GM12874 (cell line): ENCODE results near the gene MRPL14.

Experiments used
- TF ChIP-seq, protein P1 (sequence below): IDR thresholded peaks from 2 replicates; pipeline ENCODE4 v1.5.1; 2011; ENCODE audit warnings: low read depth, mild to moderate bottlenecking, control low read depth, low read length, moderate library complexity; ENCODE audit not compliant: insufficient read depth

MRPL14 gene

DNA sequence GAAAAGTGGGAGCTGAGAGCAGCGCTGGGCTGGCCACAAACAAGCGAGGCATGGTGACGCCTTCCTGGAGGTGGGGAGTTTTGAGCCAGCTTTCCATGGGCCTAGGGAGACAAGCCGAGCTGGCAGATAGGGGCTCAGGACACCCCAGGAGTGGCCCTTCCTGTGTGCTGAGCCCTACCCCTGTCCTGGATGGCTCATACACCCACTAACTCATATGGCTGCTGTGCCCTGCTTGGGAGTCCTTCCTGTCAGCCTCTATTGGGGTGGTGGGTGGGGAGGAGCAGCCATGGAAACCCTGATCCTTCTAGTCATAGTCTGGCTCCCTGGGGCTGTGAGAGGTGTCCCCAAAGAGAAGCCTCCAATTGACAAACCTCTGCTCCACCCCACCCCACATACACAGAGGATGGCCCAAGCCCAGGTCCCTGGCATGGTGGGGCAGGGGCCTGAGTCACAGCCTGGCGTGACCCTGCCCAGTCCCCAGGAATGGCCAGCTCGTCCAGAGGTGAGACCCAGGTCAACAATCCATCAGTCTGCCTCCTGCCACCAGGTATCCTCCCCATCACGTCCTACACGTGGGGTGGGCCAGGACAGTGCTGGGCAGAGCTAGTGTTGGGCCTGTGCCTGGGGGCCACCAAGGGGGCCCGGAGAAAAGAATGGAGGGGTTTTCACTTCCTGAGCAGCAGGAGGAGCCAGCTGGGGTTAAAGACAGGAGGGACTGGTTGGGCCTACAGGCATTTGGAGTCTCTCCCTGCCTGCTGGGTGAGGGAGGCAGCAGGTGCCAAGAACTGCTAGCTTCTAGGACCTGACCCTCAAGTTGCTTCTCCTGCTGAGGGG lies 52.2 kb downstream of the MRPL14 start:
- TF ChIP-seq, protein P1, sequence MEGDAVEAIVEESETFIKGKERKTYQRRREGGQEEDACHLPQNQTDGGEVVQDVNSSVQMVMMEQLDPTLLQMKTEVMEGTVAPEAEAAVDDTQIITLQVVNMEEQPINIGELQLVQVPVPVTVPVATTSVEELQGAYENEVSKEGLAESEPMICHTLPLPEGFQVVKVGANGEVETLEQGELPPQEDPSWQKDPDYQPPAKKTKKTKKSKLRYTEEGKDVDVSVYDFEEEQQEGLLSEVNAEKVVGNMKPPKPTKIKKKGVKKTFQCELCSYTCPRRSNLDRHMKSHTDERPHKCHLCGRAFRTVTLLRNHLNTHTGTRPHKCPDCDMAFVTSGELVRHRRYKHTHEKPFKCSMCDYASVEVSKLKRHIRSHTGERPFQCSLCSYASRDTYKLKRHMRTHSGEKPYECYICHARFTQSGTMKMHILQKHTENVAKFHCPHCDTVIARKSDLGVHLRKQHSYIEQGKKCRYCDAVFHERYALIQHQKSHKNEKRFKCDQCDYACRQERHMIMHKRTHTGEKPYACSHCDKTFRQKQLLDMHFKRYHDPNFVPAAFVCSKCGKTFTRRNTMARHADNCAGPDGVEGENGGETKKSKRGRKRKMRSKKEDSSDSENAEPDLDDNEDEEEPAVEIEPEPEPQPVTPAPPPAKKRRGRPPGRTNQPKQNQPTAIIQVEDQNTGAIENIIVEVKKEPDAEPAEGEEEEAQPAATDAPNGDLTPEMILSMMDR: no peak

DNA sequence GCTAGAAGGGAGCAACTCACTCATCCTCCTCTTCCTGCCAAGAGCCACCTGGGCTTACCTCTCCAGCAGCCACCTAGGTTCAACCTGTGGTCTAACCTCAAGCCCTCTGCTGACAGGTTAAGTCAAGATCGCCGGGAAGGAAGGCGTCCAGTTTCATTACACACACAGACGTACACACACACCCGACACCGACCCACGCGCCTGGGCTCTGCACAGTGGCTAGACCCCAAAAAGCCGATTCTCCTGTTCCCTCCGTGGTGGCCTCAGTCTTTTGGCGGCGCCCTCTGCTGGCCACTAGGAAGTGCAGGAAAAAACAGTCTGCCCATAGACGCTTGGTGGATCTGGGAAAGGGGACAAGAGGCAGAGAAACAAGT lies 52.8 kb downstream of the MRPL14 start:
- TF ChIP-seq, protein P1: peak; percentile 90

DNA sequence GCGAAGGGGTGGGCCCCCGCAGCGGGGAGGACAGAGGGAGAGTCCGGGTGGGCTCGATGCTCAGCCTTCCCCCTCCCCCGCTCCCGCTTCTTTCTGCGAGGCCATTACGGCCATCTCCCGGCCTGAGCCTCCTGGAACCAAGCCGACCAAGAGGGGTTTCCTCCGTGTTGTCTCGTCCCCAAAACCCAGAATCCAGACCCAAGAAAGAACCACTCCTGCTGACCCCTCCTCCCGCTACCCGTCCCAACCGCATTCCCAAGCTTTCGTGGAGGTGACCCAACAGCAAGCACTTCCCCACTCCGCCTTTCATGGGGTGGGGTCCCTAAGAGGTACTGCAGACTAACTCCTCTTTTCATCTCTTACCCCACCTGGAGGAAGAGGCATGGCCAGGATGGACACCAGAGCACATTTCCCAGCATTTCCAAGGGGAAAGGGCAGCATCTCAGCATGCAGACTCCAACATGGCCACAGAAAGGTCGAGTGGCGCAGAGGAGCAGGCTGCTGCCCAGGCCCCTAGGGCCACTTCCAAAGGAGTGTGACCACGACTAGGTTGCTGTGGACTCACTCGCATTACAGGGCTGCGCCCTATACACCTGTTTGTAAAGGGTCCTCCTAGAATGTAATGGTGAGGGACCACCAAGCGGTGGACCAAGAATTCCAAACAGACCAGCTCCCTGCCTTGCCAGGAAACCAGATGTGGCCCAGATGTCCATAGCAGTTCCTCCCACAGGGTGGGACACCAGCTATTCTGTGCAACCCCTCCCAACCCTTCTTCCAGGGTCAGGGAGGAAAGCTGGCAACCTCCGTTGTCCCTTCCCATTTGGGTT lies 53.4 kb downstream of the MRPL14 start:
- TF ChIP-seq, protein P1: 0 out of 2 replicates have a peak, but pooled peaks have one; percentile 6

DNA sequence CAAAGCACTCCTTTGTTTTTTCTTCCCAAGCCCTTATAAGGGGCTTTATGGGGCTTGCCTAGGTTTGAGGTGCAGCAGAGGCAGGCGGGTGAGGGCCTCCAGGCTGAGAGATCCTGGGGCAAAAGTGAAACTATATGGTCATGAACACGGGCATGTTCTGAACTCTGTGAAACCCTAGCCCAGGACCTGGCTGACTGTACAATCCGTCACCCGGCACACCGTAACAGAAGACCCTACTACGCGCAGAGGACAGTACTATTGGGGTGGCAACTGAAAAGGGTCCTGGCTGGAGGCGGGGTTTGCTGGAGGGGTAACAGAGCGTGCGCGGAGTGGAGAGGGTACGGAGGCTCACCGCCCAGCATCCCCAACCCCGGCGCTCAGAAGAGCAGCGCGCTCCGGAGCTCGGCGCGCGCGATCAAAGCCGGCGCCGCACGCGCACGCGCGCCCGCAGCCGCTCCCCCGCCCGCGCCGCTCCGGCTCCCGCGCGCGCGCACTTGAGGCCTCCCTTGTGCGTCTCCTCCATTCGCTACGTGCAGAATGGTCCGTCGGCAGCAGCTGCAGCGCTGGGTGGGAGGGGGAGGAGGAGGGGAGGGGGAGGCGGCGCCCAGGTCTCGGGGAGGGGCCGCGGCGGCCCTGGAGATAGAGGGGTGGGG lies 54.2 kb downstream of the MRPL14 start:
- TF ChIP-seq, protein P1: no peak

DNA sequence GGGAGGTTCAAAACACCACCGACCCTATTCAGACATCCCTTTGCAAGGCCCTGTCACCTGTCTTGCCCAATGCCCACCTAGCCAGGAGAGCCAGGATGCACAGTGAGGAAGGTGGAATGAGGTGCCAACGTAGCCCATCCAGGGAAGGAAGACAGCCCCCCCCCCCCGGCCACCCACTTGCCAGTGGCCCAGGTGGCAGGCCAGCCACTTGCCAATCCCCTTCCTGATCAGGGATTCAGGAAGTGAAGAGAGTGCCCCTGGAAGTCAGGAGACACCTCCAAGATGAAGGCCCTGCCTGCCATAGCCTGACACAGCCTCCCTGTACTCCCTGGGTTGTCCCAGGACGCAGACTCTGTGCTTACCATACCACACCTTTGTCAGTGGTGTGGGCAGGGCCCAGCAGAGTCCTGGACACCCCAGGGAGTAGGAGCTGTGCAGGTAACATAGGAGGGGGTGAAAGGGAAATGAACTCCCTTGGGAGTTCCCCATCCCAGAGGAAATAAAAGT lies 54.7 kb downstream of the MRPL14 start:
- TF ChIP-seq, protein P1: no peak

DNA sequence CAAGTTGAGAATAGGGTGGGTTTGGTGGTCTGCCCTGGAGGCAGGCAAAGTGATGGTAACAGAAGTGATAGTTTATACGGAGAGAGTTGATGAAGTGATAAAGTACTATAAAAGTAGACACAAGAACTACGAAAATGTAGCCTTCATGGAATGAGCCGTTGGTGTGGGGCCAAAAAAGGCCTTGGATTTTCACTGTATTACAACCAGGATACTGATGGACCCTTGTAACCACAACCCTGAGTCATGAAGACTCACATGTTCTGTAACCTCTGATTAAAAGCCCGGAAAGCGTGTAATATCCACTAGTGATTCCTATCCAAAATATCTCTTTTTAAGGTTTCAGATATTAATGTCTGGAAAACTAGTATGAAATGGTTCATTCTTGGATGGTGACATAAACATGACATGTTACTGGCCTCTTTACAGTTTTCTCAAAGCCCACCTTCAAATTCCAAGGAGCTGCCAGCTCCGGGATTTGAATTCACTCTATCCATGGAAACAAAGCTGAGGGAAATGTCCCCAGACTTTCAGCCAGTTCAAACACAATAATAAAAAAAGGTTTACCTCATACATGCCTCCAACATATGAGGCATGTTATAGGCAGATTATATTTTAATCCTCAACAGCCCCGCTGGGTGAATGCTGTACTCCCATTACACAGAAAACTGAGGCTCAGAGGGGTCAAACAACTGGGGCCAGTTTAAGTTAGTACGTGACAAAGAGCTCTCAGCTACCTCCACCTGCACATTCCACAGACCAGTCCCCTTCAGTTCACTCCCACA lies 55.4 kb downstream of the MRPL14 start:
- TF ChIP-seq, protein P1: no peak
